Calu3 (cell line): ENCODE results near the gene FOXO1. TPM values are rescaled to one million over a fixed set of nuclear protein-coding genes. Genes with fewer than 3 reads are reported as not detected.

ENCODE experiments used
- BruUV-seq: library from RNA; stranded (reverse); fragments of 400-500 nt; replicated peaks from 2 replicates; lab custom pipeline; 2021; lab: Mats Ljungman, UMichigan
- CTCF ChIA-PET: fragments of 300-600 bp; sonication (Branson Sonifier 250); formaldehyde crosslinking; loops from one replicate; lab custom pipeline; 2022; ENCODE audit warnings: antibody characterized with exemption; lab: Charles Lee
- DNase-seq: peaks from one replicate; pipeline ENCODE4 v3.0.0; 2022
- H3K27ac Mint-ChIP-seq: one replicate; pipeline ENCODE4 v1.8.0; 2022; ENCODE audit warnings: mixed read lengths; ENCODE audit not compliant: unreplicated experiment
- H3K27me3 Mint-ChIP-seq: one replicate; pipeline ENCODE4 v1.8.0; 2022; ENCODE audit warnings: mixed read lengths; ENCODE audit not compliant: unreplicated experiment
- H3K36me3 Mint-ChIP-seq: one replicate; pipeline ENCODE4 v1.8.0; 2022; ENCODE audit warnings: mild to moderate bottlenecking, moderate library complexity, mixed read lengths; ENCODE audit not compliant: insufficient read depth, unreplicated experiment
- H3K4me1 Mint-ChIP-seq: one replicate; pipeline ENCODE4 v1.8.0; 2022; ENCODE audit warnings: mild to moderate bottlenecking, low read depth, mixed read lengths; ENCODE audit not compliant: unreplicated experiment
- H3K4me3 Mint-ChIP-seq: one replicate; pipeline ENCODE4 v1.8.0; 2022; ENCODE audit warnings: mild to moderate bottlenecking, low read depth, moderate library complexity, mixed read lengths; ENCODE audit not compliant: unreplicated experiment
- H3K9me3 Mint-ChIP-seq: one replicate; pipeline ENCODE4 v1.8.0; 2022; ENCODE audit warnings: low read depth, mixed read lengths; ENCODE audit not compliant: unreplicated experiment
- CTCF ChIP-seq: fragments of 200-600 bp; IDR thresholded peaks from one replicate; pipeline ENCODE4 v1.8.0; 2022; ENCODE audit warnings: antibody characterized with exemption; ENCODE audit not compliant: unreplicated experiment
- intact Hi-C: fragments of 100-400 bp; cut with micrococcal nuclease; formaldehyde crosslinking; loops from one replicate; pipeline ENCODE4 v1.10.0; 2022; ENCODE audit not compliant: unreplicated experiment
- total RNA-seq: library from RNA; stranded (reverse); gene quantifications from 2 replicates; pipeline ENCODE4 v1.2.3, GENCODE V29; 2022

The FOXO1 gene
- total RNA-seq, 1 experiment from 2014 or later: 11.3 TPM

GRCh38 chr13:40572961-40573360 is 93.5 kb downstream of the FOXO1 start:
- H3K27ac Mint-ChIP-seq: no peak overlapping the region
- BruUV-seq: no TSS peak
- no peaks in the 10 kb centered on the region for H3K9me3 Mint-ChIP-seq
- no peak overlapping the region for H3K4me3 Mint-ChIP-seq
- H3K27me3 Mint-ChIP-seq: no peaks in the 10 kb centered on the region
- no peak for DNase-seq
- CTCF ChIA-PET: interaction anchor here (0.6 kb wide), 1 partner anchor 96 kb away, joined by 3 read pairs; no protein-coding TSS in a partner anchor
- no peaks in the 10 kb centered on the region for H3K4me1 Mint-ChIP-seq
- TF ChIP-seq CTCF: no peak
- no peaks in the 10 kb centered on the region for H3K36me3 Mint-ChIP-seq
- intact Hi-C loops: no loop called here

- intact Hi-C loops: no loop called here
- DNase-seq: no peak
- Mint-ChIP-seq H3K4me3 (no peak overlapping the region), H3K27ac (no peak overlapping the region), H3K4me1 (no peaks in the 10 kb centered on the region), H3K9me3 (no peaks in the 10 kb centered on the region), H3K36me3 (no peaks in the 10 kb centered on the region), H3K27me3 (no peaks in the 10 kb centered on the region)
- CTCF ChIA-PET: no interaction called here
- BruUV-seq: no TSS peak
- TF ChIP-seq CTCF: no peak
Observed at GRCh38 chr13:40571338-40571963, 95.0 kb downstream of the FOXO1 start.

- Mint-ChIP-seq H3K27ac (no peak overlapping the region), H3K9me3 (no peaks in the 10 kb centered on the region), H3K27me3 (no peaks in the 10 kb centered on the region), H3K4me1 (no peaks in the 10 kb centered on the region), H3K36me3 (no peaks in the 10 kb centered on the region), H3K4me3 (no peak overlapping the region)
- no peak for TF ChIP-seq CTCF
- intact Hi-C loops: no loop called here
- DNase-seq: no peak
- BruUV-seq: no TSS peak
- CTCF ChIA-PET: interaction anchor here (0.6 kb wide), 1 partner anchor 102 kb away, joined by 4 read pairs; no protein-coding TSS in a partner anchor
Observed at GRCh38 chr13:40570930-40571329, 95.5 kb downstream of the FOXO1 start.

GRCh38 chr13:40569024-40569350 is 97.5 kb downstream of the FOXO1 start:
- peaks cover 8% of the 10 kb centered on the region for H3K4me1 Mint-ChIP-seq
- intact Hi-C loops: no loop called here
- no peaks in the 10 kb centered on the region for H3K9me3 Mint-ChIP-seq
- no peak for DNase-seq
- CTCF ChIA-PET: no interaction called here
- no peaks in the 10 kb centered on the region for H3K27me3 Mint-ChIP-seq
- no peak overlapping the region for H3K27ac Mint-ChIP-seq
- no peaks in the 10 kb centered on the region for H3K36me3 Mint-ChIP-seq
- no peak overlapping the region for H3K4me3 Mint-ChIP-seq
- BruUV-seq: no TSS peak
- no peak for TF ChIP-seq CTCF
